ENCODE results near the gene DPP7. TPM values are rescaled to one million over a fixed set of nuclear protein-coding genes. Genes with fewer than 3 reads are reported as not detected.

Gene DPP7
- total and polyA plus RNA-seq, 10 of the 15 experiments (the other 5 are each of a cell fraction or from before 2014, with no cell fraction given) = 0.68 to 245 (median 106) TPM

- Histone ChIP-seq H3K79me2 (ENCODE audit: control insufficient read depth, insufficient read depth, low read length) (peaks cover 7% of the 10 kb centered on the region), H4K20me1 (ENCODE audit: control insufficient read depth, insufficient read depth) (no peaks in the 10 kb centered on the region), H3K27ac (ENCODE audit: control insufficient read depth, insufficient read depth) (peak overlapping the region; percentile 70), H2AFZ (ENCODE audit: control insufficient read depth, low read depth, low read length) (peak overlapping the region; percentile 54), H3K4me3 (peak overlapping the region; percentile 72; the same call in 1 of the 2 replicates), H3K9me3 (replicated peaks; ENCODE audit: control insufficient read depth, insufficient read depth, low read length) (no peaks in the 10 kb centered on the region), H3K4me2 (ENCODE audit: control insufficient read depth, insufficient read depth) (peak overlapping the region; percentile 98), H3K9ac (ENCODE audit: control insufficient read depth, insufficient read depth, low read length) (peak overlapping the region; percentile 69), H3K4me1 (ENCODE audit: control insufficient read depth, insufficient read depth, low read length) (peaks cover 33% of the 10 kb centered on the region), H3K27me3 (replicated peaks in 1 of 2; ENCODE audit: control insufficient read depth in 2 of 2, insufficient read depth in 2 of 2, low read length in 1 of 2) (no peaks in the 10 kb centered on the region), H3K36me3 (ENCODE audit: control insufficient read depth in 2 of 2, insufficient read depth in 2 of 2, low read length in 1 of 2) (no peaks in the 10 kb centered on the region; a peak in 1 of 4 replicates)
- ChIA-PET CTCF (interaction anchor here (0.7 to 7.9 kb wide), 12 partner anchors 10 to 278 kb away, joined by 3 to 80 read pairs (median 8); partner anchors contain the start of genes CYSRT1, MAN1B1 and RNF208), SMC1A (ENCODE audit: uncharacterized antibody, unreplicated experiment) (interaction anchor here (1.1 to 7.2 kb wide), 5 partner anchors 11 to 36 kb away, joined by 3 to 30 read pairs (median 6); partner anchors contain the start of gene MAN1B1), POLR2A (interaction anchor here (0.5 to 3.5 kb wide), 15 partner anchors 12 to 189 kb away, joined by 3 to 22 read pairs (median 4); partner anchors contain the start of genes CYSRT1, MAN1B1, TPRN and TUBB4B), RAD21 (ENCODE audit: unreplicated experiment) (interaction anchor here (1.0 to 5.0 kb wide), 9 partner anchors 13 to 282 kb away, joined by 4 to 24 read pairs (median 7); partner anchors contain the start of genes FUT7 and MAN1B1)
- ATAC-seq (peak; percentile 32), DNase-seq (ENCODE audit: low read depth, low spot score) (no peak), FAIRE-seq (no peak)
- TF ChIP-seq ZBTB4 (CRISPR knock-in tag; IDR thresholded peaks at IDR 0.05) (no peak), HDGF (IDR thresholded peaks at IDR 0.05) (peak; percentile 17; the same call in 1 of the 2 replicates), GATAD2B (conservative IDR thresholded peaks at IDR 0.05; ENCODE audit: low read depth) (peak; percentile 9; the same call in 1 of the 2 replicates), MEF2B (IDR thresholded peaks at IDR 0.05; ENCODE audit: partially characterized antibody, poor library complexity, severe bottlenecking) (peak; percentile 82), ATF7 (IDR thresholded peaks at IDR 0.05; ENCODE audit: low read depth) (no peak), SP1 (IDR thresholded peaks at IDR 0.05; ENCODE audit: low read depth, low read length) (no peak)
- TF ChIP-seq, protein P1, sequence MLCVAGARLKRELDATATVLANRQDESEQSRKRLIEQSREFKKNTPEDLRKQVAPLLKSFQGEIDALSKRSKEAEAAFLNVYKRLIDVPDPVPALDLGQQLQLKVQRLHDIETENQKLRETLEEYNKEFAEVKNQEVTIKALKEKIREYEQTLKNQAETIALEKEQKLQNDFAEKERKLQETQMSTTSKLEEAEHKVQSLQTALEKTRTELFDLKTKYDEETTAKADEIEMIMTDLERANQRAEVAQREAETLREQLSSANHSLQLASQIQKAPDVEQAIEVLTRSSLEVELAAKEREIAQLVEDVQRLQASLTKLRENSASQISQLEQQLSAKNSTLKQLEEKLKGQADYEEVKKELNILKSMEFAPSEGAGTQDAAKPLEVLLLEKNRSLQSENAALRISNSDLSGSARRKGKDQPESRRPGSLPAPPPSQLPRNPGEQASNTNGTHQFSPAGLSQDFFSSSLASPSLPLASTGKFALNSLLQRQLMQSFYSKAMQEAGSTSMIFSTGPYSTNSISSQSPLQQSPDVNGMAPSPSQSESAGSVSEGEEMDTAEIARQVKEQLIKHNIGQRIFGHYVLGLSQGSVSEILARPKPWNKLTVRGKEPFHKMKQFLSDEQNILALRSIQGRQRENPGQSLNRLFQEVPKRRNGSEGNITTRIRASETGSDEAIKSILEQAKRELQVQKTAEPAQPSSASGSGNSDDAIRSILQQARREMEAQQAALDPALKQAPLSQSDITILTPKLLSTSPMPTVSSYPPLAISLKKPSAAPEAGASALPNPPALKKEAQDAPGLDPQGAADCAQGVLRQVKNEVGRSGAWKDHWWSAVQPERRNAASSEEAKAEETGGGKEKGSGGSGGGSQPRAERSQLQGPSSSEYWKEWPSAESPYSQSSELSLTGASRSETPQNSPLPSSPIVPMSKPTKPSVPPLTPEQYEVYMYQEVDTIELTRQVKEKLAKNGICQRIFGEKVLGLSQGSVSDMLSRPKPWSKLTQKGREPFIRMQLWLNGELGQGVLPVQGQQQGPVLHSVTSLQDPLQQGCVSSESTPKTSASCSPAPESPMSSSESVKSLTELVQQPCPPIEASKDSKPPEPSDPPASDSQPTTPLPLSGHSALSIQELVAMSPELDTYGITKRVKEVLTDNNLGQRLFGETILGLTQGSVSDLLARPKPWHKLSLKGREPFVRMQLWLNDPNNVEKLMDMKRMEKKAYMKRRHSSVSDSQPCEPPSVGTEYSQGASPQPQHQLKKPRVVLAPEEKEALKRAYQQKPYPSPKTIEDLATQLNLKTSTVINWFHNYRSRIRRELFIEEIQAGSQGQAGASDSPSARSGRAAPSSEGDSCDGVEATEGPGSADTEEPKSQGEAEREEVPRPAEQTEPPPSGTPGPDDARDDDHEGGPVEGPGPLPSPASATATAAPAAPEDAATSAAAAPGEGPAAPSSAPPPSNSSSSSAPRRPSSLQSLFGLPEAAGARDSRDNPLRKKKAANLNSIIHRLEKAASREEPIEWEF (IDR thresholded peaks at IDR 0.05; ENCODE audit: insufficient replicate concordance, low read depth, low read length) = no peak
- intact Hi-C loops (cut with micrococcal nuclease; ENCODE audit: unreplicated experiment) (no loop called here), in situ Hi-C loops (cut with MboI) (no loop called here)
- WGBS (ENCODE audit: insufficient coverage, insufficient replicate concordance, low lambda C conversion rate, missing lambda C conversion rate) = 11% methylated on average over 6 of the region's 6 CpGs
- BruUV-seq (replicated peaks) = no TSS peak
Measured at GRCh38 chr9:137070906-137071275, 43.6 kb downstream of the DPP7 start.
